Astrocyte (in vitro differentiated cells and primary cell): Measurements from ENCODE around the gene ATP2C1.

Source experiments
- CTCF ChIP-seq: IDR thresholded peaks from 2 replicates; pipeline ENCODE4 v1.5.1; 2011; ENCODE audit warnings: low read depth, mild to moderate bottlenecking, inconsistent platforms, low read length, moderate library complexity; ENCODE audit not compliant: insufficient read depth
- EZH2 ChIP-seq: IDR thresholded peaks from 2 replicates; pipeline ENCODE4 v1.6.1; 2012; ENCODE audit warnings: mild to moderate bottlenecking, low read length, inconsistent platforms; ENCODE audit not compliant: insufficient read depth

GRCh38 chr3:131050001-131050400 is 156.1 kb downstream of the ATP2C1 start:
- TF ChIP-seq CTCF (no peak), EZH2 (no peak)
